ENCODE results near the gene NEURL1B.

The NEURL1B gene

GRCh38 chr5:172608773-172609172, 32.3 kb upstream of the NEURL1B start:
- DNase-seq (ENCODE audit: low spot score), result no peak

- no peak for DNase-seq (ENCODE audit: low spot score)
Observed at GRCh38 chr5:172610643-172611042, 30.4 kb upstream of the NEURL1B start.

GRCh38 chr5:172611913-172612312, 29.1 kb upstream of the NEURL1B start:
- DNase-seq (ENCODE audit: low spot score), result no peak

GRCh38 chr5:172612771-172613170, 28.3 kb upstream of the NEURL1B start:
- no peak for DNase-seq (ENCODE audit: low spot score)

GRCh38 chr5:172616136-172616535, 24.9 kb upstream of the NEURL1B start:
- DNase-seq (ENCODE audit: low spot score), result no peak

GRCh38 chr5:172616730-172617129, 24.3 kb upstream of the NEURL1B start:
- no peak for DNase-seq (ENCODE audit: low spot score)

GRCh38 chr5:172617817-172618216, 23.2 kb upstream of the NEURL1B start:
- DNase-seq (ENCODE audit: low spot score), result no peak

GRCh38 chr5:172618574-172619365, 22.3 kb upstream of the NEURL1B start:
- DNase-seq (ENCODE audit: low spot score), result no peak

GRCh38 chr5:172620506-172620905, 20.6 kb upstream of the NEURL1B start:
- no peak for DNase-seq (ENCODE audit: low spot score)

- no peak for DNase-seq (ENCODE audit: low spot score)
Observed at GRCh38 chr5:172622091-172623046, 18.7 kb upstream of the NEURL1B start.

- no peak for DNase-seq (ENCODE audit: low spot score)
Observed at GRCh38 chr5:172623313-172623980, 17.6 kb upstream of the NEURL1B start.

- DNase-seq (ENCODE audit: low spot score), result no peak
Observed at GRCh38 chr5:172624083-172624995, 16.7 kb upstream of the NEURL1B start.

- DNase-seq (ENCODE audit: low spot score), result no peak
Observed at GRCh38 chr5:172624996-172625964, 15.8 kb upstream of the NEURL1B start.

GRCh38 chr5:172626031-172626581, 15.0 kb upstream of the NEURL1B start:
- DNase-seq (ENCODE audit: low spot score), result no peak

- DNase-seq (ENCODE audit: low spot score), result no peak
Observed at GRCh38 chr5:172630082-172630481, 11.0 kb upstream of the NEURL1B start.

- DNase-seq (ENCODE audit: low spot score), result no peak
Observed at GRCh38 chr5:172630482-172630881, 10.6 kb upstream of the NEURL1B start.

GRCh38 chr5:172630986-172631385, 10.1 kb upstream of the NEURL1B start:
- no peak for DNase-seq (ENCODE audit: low spot score)

GRCh38 chr5:172632346-172633092, 8.5 kb upstream of the NEURL1B start:
- no peak for DNase-seq (ENCODE audit: low spot score)

GRCh38 chr5:172633403-172633970, 7.6 kb upstream of the NEURL1B start:
- DNase-seq (ENCODE audit: low spot score), result no peak
